ENCODE measurements around the gene MIDN. TPM values are rescaled to one million over a fixed set of nuclear protein-coding genes. Genes with fewer than 3 reads are reported as not detected.
"Not testable (repeated sequence)": the region's sequence is repeated elsewhere in the genome, so short reads cannot be mapped to it uniquely, and the experiment has no call there.

The MIDN gene
- polyA plus RNA-seq, 4 donors, result 28.1 to 106 (median 33.0) TPM

DNA sequence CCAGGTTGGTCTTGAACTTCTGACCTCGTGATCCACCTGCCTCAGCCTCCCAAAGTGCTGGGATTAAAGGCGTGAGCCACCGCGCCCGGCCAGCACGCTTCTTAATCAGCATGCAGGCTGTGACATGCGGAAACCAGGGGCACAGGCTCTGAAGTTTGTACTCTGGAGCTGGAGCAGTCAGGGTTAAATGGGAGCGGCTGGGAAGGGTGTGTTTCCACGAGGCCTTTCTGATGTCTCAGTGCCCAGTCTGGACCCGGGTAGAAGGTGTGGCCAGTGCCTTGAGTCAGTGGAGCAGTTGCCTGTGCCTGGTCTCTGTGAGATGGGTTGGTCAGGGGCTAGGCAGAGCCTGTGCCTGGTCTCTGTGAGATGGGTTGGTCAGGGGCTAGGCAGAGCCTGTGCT, 39.6 kb upstream of the MIDN start:
- not testable (repeated sequence) for H3K9me3 ChIP-seq (ENCODE audit: control insufficient read depth in 2 of 2, insufficient read depth in 1 of 2, low read depth in 1 of 2, low read length in 1 of 2); H3K27me3 ChIP-seq (ENCODE audit: control insufficient read depth in 3 of 3, insufficient read depth in 3 of 3, low read length in 3 of 3); FAIRE-seq
- H3K4me3 ChIP-seq (ENCODE audit: low read depth in 1 of 3, low read length in 3 of 3), result peak overlapping the region in 2 of 3 donors; percentile 22 to 28
- WGBS, 3 donors, result 16 to 60% (median 36%) methylated on average over 10 of the region's 10 CpGs
- peaks cover 0 to 58% (median 0%) of the 10 kb centered on the region in 3 donors for H3K36me3 ChIP-seq (ENCODE audit: control insufficient read depth in 3 of 3, insufficient read depth in 2 of 3, low read depth in 1 of 3, low read length in 3 of 3)
- H3K4me1 ChIP-seq (ENCODE audit: control insufficient read depth in 3 of 3, insufficient read depth in 2 of 3, low read depth in 1 of 3, low read length in 2 of 3), result peaks cover under 1 to 48% (median 8%) of the 10 kb centered on the region in 3 donors
- DNase-seq, result peak; percentile 94 to 99
- peak overlapping the region; percentile 81 to 95 (median 91) for H3K27ac ChIP-seq (ENCODE audit: low read depth in 1 of 3, low read length in 2 of 3)

DNA sequence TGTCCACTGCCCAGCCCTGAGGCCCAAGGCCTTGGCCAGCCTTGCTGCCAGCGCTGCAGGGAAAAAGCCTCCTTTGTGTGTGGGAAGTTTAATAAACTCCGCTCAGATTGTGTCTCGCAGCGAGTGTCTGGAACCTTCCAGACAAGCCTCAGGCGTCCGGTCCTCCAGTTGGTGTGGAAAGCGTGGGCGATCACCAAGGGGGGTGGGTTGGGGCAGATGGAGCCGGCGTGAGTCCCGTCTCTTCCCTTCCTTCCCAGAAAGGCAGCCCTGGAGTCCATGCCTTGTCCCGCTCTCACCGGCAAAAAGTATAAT, 38.2 kb upstream of the MIDN start:
- Histone ChIP-seq H3K4me3 (ENCODE audit: low read depth in 1 of 3, low read length in 3 of 3) (no peak overlapping the region), H3K4me1 (ENCODE audit: control insufficient read depth in 3 of 3, insufficient read depth in 2 of 3, low read depth in 1 of 3, low read length in 2 of 3) (peaks cover 4 to 49% (median 8%) of the 10 kb centered on the region in 3 donors), H3K9me3 (ENCODE audit: control insufficient read depth in 2 of 2, insufficient read depth in 1 of 2, low read depth in 1 of 2, low read length in 1 of 2) (no peaks in the 10 kb centered on the region), H3K36me3 (ENCODE audit: control insufficient read depth in 3 of 3, insufficient read depth in 2 of 3, low read depth in 1 of 3, low read length in 3 of 3) (peaks cover 0 to 72% (median 0%) of the 10 kb centered on the region in 3 donors), H3K27ac (ENCODE audit: low read depth in 1 of 3, low read length in 2 of 3) (peak overlapping the region in 1 of 3 donors; percentile 91), H3K27me3 (ENCODE audit: control insufficient read depth in 3 of 3, insufficient read depth in 3 of 3, low read length in 3 of 3) (no peaks in the 10 kb centered on the region)
- FAIRE-seq, result no peak
- WGBS, 3 donors, result 90 to 96% (median 96%) methylated on average over 13 of the region's 13 CpGs
- DNase-seq, result no peak

DNA sequence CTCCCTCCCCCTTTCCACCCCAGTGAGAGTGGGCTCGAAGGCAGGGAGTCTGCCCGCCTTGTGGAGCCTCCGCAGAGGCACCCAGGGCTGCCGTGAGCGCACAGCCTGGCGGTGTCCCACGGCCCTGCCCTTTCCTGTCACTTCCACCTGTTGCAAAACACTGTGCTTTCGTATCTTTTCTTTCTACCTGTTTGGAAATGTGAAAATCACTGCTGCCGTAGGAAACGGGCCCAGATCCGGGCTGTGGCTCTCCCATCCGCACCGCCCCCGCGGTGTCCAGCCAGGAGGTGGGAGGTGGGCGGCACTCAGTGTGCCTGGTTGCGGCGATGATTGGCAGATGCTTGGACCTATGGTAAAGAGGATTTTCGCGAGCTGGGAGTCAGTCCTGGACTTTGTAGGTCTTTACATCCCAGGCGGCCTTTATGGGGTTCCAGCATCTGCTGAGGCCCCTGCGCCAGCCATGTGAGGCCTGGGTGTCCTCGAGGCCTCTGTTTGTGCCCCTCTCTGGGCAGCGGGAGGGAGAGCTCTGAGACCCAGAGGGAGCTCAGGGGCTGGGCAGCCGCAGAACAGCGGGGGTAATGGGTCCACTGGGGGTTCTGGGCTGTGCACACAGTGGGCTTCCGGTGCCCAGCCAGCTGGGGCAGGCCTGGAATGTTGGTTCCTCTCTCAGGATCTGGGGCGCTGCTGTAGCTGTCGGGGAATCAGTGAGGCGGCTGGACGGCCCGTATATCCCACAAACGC, 36.7 kb upstream of the MIDN start:
- no peak for FAIRE-seq
- Histone ChIP-seq H3K27ac (ENCODE audit: low read depth in 1 of 3, low read length in 2 of 3) (peak overlapping the region in 2 of 3 donors; percentile 6 to 8), H3K4me1 (ENCODE audit: control insufficient read depth in 3 of 3, insufficient read depth in 2 of 3, low read depth in 1 of 3, low read length in 2 of 3) (peaks cover 4 to 59% (median 8%) of the 10 kb centered on the region in 3 donors), H3K4me3 (ENCODE audit: low read depth in 1 of 3, low read length in 3 of 3) (no peak overlapping the region), H3K36me3 (ENCODE audit: control insufficient read depth in 3 of 3, insufficient read depth in 2 of 3, low read depth in 1 of 3, low read length in 3 of 3) (peaks cover 0 to 84% (median 0%) of the 10 kb centered on the region in 3 donors), H3K9me3 (ENCODE audit: control insufficient read depth in 2 of 2, insufficient read depth in 1 of 2, low read depth in 1 of 2, low read length in 1 of 2) (no peaks in the 10 kb centered on the region), H3K27me3 (ENCODE audit: control insufficient read depth in 3 of 3, insufficient read depth in 3 of 3, low read length in 3 of 3) (no peaks in the 10 kb centered on the region)
- WGBS, 3 donors, result 83 to 87% (median 86%) methylated on average over 32 to 33 of the region's 33 CpGs
- no peak for DNase-seq

DNA sequence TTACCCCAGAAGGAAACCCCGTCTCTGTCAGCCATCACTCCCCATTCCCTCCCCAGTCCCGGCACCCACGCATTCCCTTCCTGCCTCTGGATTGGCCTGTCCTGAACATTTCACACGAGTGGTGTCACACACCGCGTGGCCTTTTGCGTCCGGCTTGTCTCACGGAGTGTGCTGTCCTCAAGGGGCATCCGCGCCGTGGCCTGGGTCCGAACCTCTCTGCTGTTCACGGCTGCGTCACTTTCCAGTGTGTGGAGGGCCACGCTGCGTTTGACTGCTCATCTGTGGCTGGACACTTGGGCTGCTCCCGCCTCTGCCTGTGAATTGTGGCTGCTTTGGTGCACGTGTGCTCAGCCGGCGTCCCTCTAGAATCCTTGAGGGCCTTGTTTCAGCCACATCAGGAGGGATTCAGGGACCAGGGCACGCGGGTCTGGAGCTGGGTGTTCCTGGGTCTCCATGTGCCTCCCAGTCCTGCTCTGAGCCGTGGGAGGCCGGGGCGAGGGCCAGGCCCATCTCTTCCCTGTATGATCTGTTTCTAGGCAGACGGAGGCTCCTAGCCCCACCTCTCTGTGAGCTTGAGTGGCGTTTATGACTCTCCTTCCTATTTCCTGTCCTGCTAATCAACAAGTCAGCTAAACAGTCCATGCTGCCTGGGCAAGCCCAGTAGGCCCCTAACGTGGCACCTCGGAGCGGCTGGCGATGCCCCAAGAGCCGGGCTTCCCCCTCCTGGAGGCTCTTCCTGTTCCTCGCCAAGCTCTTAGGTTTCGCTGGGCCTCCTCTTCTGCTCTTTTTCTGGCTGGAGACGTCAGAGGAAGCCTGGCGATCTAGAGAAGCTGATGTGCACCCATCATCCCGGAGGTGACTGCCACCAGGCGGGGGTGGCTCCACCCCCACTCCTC, 34.7 kb upstream of the MIDN start:
- Histone ChIP-seq H3K4me3 (ENCODE audit: low read depth in 1 of 3, low read length in 3 of 3) (no peak overlapping the region), H3K27me3 (ENCODE audit: control insufficient read depth in 3 of 3, insufficient read depth in 3 of 3, low read length in 3 of 3) (no peaks in the 10 kb centered on the region), H3K36me3 (ENCODE audit: control insufficient read depth in 3 of 3, insufficient read depth in 2 of 3, low read depth in 1 of 3, low read length in 3 of 3) (peaks cover 0 to 90% (median 0%) of the 10 kb centered on the region in 3 donors), H3K9me3 (ENCODE audit: control insufficient read depth in 2 of 2, insufficient read depth in 1 of 2, low read depth in 1 of 2, low read length in 1 of 2) (no peaks in the 10 kb centered on the region), H3K4me1 (ENCODE audit: control insufficient read depth in 3 of 3, insufficient read depth in 2 of 3, low read depth in 1 of 3, low read length in 2 of 3) (peaks cover 4 to 73% (median 8%) of the 10 kb centered on the region in 3 donors), H3K27ac (ENCODE audit: low read depth in 1 of 3, low read length in 2 of 3) (peak overlapping the region; percentile 73 to 92 (median 85))
- DNase-seq, result peak; percentile 88 to 91
- 43 to 56% (median 46%) methylated on average over 39 of the region's 39 CpGs for WGBS, 3 donors
- no peak for FAIRE-seq

DNA sequence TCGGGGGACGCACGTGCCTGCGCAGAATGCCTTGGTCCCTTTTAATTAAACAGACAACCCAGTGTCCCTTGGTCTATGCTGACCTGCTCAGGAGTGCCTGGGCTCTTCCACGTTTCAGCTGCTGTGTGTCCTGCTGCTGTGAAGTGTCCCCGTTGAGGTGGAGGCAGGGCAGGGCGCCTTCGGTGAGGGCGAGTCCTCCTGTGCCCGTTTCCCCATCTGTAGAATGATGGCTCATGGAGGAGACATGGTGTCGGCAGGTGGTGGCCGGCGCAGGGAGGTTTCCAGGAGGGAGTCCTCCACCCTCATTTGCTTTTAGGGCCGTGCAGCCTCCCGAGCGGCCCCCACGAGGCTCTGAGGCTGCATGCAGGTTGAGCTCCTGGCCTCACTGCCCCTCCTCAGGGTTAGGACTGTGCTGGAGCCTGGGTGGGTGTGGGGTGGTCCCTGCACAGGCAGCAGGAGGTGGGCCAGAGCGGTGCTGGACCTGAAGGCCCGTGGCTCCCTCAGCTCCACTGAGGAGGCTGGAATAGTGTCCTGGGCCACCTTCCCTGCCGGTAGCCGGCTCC, 34.0 kb upstream of the MIDN start:
- DNase-seq (no peak), FAIRE-seq (no peak)
- Histone ChIP-seq H3K27ac (ENCODE audit: low read depth in 1 of 3, low read length in 2 of 3) (peak overlapping the region; percentile 12 to 92 (median 85)), H3K36me3 (ENCODE audit: control insufficient read depth in 3 of 3, insufficient read depth in 2 of 3, low read depth in 1 of 3, low read length in 3 of 3) (peaks cover 0 to 95% (median 0%) of the 10 kb centered on the region in 3 donors), H3K9me3 (ENCODE audit: control insufficient read depth in 2 of 2, insufficient read depth in 1 of 2, low read depth in 1 of 2, low read length in 1 of 2) (no peaks in the 10 kb centered on the region), H3K4me1 (ENCODE audit: control insufficient read depth in 3 of 3, insufficient read depth in 2 of 3, low read depth in 1 of 3, low read length in 2 of 3) (peaks cover 4 to 67% (median 8%) of the 10 kb centered on the region in 3 donors), H3K27me3 (ENCODE audit: control insufficient read depth in 3 of 3, insufficient read depth in 3 of 3, low read length in 3 of 3) (no peaks in the 10 kb centered on the region), H3K4me3 (ENCODE audit: low read depth in 1 of 3, low read length in 3 of 3) (no peak overlapping the region)
- WGBS, 3 donors, result 58 to 77% (median 60%) methylated on average over 17 to 21 of the region's 21 CpGs

DNA sequence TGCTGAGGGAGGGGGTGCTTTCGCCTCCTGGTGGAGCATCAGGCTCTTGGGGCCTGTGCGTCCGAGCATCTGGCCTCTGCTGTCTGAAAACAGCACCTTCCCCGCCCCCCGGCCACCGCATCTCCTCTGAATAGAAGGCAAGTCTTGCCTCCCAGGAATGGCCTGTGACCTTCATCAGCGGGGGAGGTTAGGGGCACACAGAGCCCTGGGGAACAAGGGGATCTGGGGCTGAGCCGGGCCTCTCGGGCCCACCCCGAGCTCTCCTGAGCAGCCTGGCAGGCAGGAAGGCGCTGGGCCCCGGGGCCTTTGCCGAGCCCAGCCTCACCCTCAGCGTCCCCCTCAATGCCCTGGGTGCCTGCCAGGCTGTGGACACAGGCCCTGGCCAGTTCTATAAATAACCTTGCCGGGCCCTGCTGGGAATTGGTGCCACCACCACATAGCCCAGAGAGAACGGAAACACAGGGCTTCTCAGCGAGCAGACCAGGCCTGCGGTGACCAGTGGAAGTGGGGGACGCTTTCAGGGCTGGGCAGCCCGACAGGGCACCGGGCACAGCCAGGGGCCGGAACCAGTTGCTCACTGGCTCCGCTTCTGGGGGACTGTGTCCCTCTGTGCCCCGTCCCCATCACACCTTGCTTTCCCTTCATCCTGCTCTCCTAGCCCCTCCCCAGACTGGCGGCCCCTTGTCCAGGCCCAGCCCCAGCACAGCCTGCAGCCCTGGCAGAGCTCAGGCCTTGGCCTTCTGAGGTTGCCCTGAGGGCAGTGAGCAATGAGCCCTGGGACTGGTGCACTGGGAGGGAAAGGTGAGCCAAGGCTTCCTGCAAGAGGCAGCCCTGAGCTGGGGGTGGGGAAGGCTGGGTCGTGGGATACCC, 33.3 kb upstream of the MIDN start:
- Histone ChIP-seq H3K4me3 (ENCODE audit: low read depth in 1 of 3, low read length in 3 of 3) (no peak overlapping the region), H3K27ac (ENCODE audit: low read depth in 1 of 3, low read length in 2 of 3) (peak overlapping the region in 2 of 3 donors; percentile 85 to 92), H3K27me3 (ENCODE audit: control insufficient read depth in 3 of 3, insufficient read depth in 3 of 3, low read length in 3 of 3) (no peaks in the 10 kb centered on the region), H3K36me3 (ENCODE audit: control insufficient read depth in 3 of 3, insufficient read depth in 2 of 3, low read depth in 1 of 3, low read length in 3 of 3) (peaks cover 0 to 93% (median 0%) of the 10 kb centered on the region in 3 donors), H3K9me3 (ENCODE audit: control insufficient read depth in 2 of 2, insufficient read depth in 1 of 2, low read depth in 1 of 2, low read length in 1 of 2) (no peaks in the 10 kb centered on the region), H3K4me1 (ENCODE audit: control insufficient read depth in 3 of 3, insufficient read depth in 2 of 3, low read depth in 1 of 3, low read length in 2 of 3) (peaks cover 2 to 61% (median 8%) of the 10 kb centered on the region in 3 donors)
- FAIRE-seq, result no peak
- no peak for DNase-seq
- 77 to 87% (median 85%) methylated on average over 25 to 26 of the region's 26 CpGs for WGBS, 3 donors

DNA sequence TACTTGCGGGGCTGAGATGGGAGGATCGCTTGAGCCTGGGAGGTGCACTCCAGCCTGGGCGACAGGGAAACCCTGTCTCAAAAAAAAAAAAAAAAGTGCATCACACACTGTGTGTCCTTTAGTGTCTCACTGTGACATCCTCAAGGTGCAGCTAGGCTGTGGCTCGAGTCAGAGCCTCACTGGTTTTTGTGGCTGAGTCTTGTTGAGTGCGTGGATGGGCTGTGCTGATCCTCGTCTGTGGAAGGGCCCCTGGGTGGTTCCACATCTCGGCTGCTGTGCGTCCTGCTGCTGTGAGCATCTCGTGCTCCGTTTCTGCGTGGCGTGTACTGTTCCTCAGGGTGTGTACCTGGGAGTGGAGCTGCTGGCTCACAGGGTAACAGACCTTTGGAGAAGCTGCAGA, 31.6 kb upstream of the MIDN start:
- peaks cover 2 to 62% (median 8%) of the 10 kb centered on the region in 3 donors for H3K4me1 ChIP-seq (ENCODE audit: control insufficient read depth in 3 of 3, insufficient read depth in 2 of 3, low read depth in 1 of 3, low read length in 2 of 3)
- FAIRE-seq (no peak), DNase-seq (no peak)
- peak overlapping the region in 1 of 3 donors; percentile 72 for H3K27ac ChIP-seq (ENCODE audit: low read depth in 1 of 3, low read length in 2 of 3)
- no peaks in the 10 kb centered on the region for H3K9me3 ChIP-seq (ENCODE audit: control insufficient read depth in 2 of 2, insufficient read depth in 1 of 2, low read depth in 1 of 2, low read length in 1 of 2)
- 58 to 78% (median 75%) methylated on average over 12 of the region's 12 CpGs for WGBS, 3 donors
- no peaks in the 10 kb centered on the region for H3K27me3 ChIP-seq (ENCODE audit: control insufficient read depth in 3 of 3, insufficient read depth in 3 of 3, low read length in 3 of 3)
- H3K4me3 ChIP-seq (ENCODE audit: low read depth in 1 of 3, low read length in 3 of 3), result no peak overlapping the region
- peaks cover 3 to 93% (median 7%) of the 10 kb centered on the region in 3 donors for H3K36me3 ChIP-seq (ENCODE audit: control insufficient read depth in 3 of 3, insufficient read depth in 2 of 3, low read depth in 1 of 3, low read length in 3 of 3)
